Prostate gland (tissue), 2 donors: ENCODE results near the gene WEE2.
"Not testable (repeated sequence)": the region's sequence is repeated elsewhere in the genome, so short reads cannot be mapped to it uniquely, and the experiment has no call there.

Experiments used
- POLR2AphosphoS5 ChIP-seq: sonication (generic); formaldehyde crosslinking; IDR thresholded peaks from one replicate; pipeline ENCODE4 v1.6.1; 2017; ENCODE audit warnings: antibody characterized with exemption
- TF ChIP-seq, protein P1 (sequence below), 4 experiments: fragments of 200-600 bp in 2 of 4; fragments of 450-650 bp in 2 of 4; sonication (generic) in 2 of 4; IDR thresholded peaks; 1 replicate in 3 of 4; 2 replicates in 1 of 4; pipeline ENCODE4 v1.5.1; 2016 to 2019; ENCODE audit warnings: antibody characterized with exemption in 4 of 4, mild to moderate bottlenecking in 2 of 4, moderate library complexity in 2 of 4

DNA sequence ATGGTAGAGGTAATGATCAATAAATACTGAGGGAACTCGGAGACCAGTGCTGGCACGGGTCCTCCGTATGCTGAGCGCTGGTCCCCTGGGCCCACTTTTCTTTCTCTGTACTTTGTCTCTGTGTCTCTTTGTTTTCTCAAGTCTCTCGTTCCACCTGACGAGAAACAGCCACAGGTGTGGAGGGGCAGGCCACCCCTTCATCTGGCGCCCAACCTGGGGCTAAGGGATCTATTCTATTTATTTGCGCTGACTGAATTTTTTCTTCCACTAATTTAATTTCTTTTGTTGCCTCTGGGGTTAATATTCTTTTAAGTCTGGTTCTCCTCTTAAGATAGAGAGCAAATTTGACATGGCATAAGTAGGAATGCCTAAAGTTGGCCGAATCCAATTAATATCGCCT, 43.8 kb downstream of the WEE2 start:
- TF ChIP-seq POLR2AphosphoS5, result not testable (repeated sequence)
- TF ChIP-seq, protein P1, sequence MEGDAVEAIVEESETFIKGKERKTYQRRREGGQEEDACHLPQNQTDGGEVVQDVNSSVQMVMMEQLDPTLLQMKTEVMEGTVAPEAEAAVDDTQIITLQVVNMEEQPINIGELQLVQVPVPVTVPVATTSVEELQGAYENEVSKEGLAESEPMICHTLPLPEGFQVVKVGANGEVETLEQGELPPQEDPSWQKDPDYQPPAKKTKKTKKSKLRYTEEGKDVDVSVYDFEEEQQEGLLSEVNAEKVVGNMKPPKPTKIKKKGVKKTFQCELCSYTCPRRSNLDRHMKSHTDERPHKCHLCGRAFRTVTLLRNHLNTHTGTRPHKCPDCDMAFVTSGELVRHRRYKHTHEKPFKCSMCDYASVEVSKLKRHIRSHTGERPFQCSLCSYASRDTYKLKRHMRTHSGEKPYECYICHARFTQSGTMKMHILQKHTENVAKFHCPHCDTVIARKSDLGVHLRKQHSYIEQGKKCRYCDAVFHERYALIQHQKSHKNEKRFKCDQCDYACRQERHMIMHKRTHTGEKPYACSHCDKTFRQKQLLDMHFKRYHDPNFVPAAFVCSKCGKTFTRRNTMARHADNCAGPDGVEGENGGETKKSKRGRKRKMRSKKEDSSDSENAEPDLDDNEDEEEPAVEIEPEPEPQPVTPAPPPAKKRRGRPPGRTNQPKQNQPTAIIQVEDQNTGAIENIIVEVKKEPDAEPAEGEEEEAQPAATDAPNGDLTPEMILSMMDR (IDR thresholded peaks at IDR 0.05), result not testable (repeated sequence)
